ENCODE results near the gene TFPI2. TPM values are rescaled to one million over a fixed set of nuclear protein-coding genes. Genes with fewer than 3 reads are reported as not detected.

The TFPI2 gene
- total RNA-seq, 1 experiment from 2014 or later = 4.4 TPM

GRCh38 chr7:93866886-93867285, 23.7 kb downstream of the TFPI2 start:
- no peak overlapping the region for H3K14ac ChIP-seq (ENCODE audit: insufficient read depth, low read length)
- no peaks in the 10 kb centered on the region for H3K4me1 ChIP-seq (ENCODE audit: insufficient read depth, low read length)
- H2BK12ac ChIP-seq (ENCODE audit: insufficient read length, low read depth, low read length) = no peak overlapping the region
- H3K27ac ChIP-seq (ENCODE audit: insufficient read length, low read depth, low read length) = no peak overlapping the region
- no peaks in the 10 kb centered on the region for H3K27me3 ChIP-seq (ENCODE audit: insufficient read depth, low read length)
- no peak overlapping the region for H3K18ac ChIP-seq (ENCODE audit: insufficient read length, low read depth, low read length)
- no peak overlapping the region for H4K5ac ChIP-seq (ENCODE audit: insufficient read length, low read depth, low read length)
- H4K8ac ChIP-seq (replicated peaks; ENCODE audit: insufficient read length, low read depth, low read length) = no peak overlapping the region
- H4K20me1 ChIP-seq (ENCODE audit: control insufficient read depth, insufficient read depth, insufficient read length) = no peaks in the 10 kb centered on the region
- no peak overlapping the region for H2BK20ac ChIP-seq (ENCODE audit: low read depth, low read length, poor library complexity, severe bottlenecking)
- H3K4ac ChIP-seq (ENCODE audit: low read depth, low read length) = no peak overlapping the region
- H3K9ac ChIP-seq (ENCODE audit: extremely low read depth, insufficient read length, low read length) = no peak overlapping the region
- Mint-ChIP-seq H3K4me3 (no peak overlapping the region), H3K27me3 (ENCODE audit: low read depth) (no peaks in the 10 kb centered on the region), H3K4me1 (no peaks in the 10 kb centered on the region; a peak in 1 of 4 replicates), H3K36me3 (ENCODE audit: insufficient read depth in 1 of 3, low read depth in 3 of 3) (no peaks in the 10 kb centered on the region; a peak in 1 of 7 replicates), H3K27ac (no peak overlapping the region), H3K9me3 (no peaks in the 10 kb centered on the region)
- no peaks in the 10 kb centered on the region for H3K23me2 ChIP-seq (ENCODE audit: insufficient read length, low read depth, low read length, poor library complexity, severe bottlenecking)
- no peak for TF ChIP-seq CTCF (conservative IDR thresholded peaks at IDR 0.05)
- no peak overlapping the region for H4K91ac ChIP-seq (ENCODE audit: insufficient read length, low read depth, low read length)
- H3K56ac ChIP-seq (ENCODE audit: insufficient read length, low read depth, low read length) = no peak overlapping the region
- H3K4me2 ChIP-seq (ENCODE audit: insufficient read depth, insufficient read length, low read length) = no peak overlapping the region
- H2BK5ac ChIP-seq (ENCODE audit: insufficient read length, low read length) = no peak overlapping the region
- no peak overlapping the region for H3T11ph ChIP-seq (ENCODE audit: low read length)
- H3K9me3 ChIP-seq (ENCODE audit: control insufficient read depth, low read depth, low read length) = no peaks in the 10 kb centered on the region
- no peak overlapping the region for H2AK5ac ChIP-seq (ENCODE audit: insufficient read length, low read length)
- H3K79me2 ChIP-seq (ENCODE audit: insufficient read depth, low read length) = no peaks in the 10 kb centered on the region
- no peak overlapping the region for H3K23ac ChIP-seq (ENCODE audit: insufficient read length, low read depth, low read length)
- H3K79me1 ChIP-seq (ENCODE audit: insufficient read depth, low read depth, low read length, poor library complexity, severe bottlenecking) = no peaks in the 10 kb centered on the region
- no peak overlapping the region for H2AFZ ChIP-seq (ENCODE audit: low read length)
- DNase-seq = no peak
- WGBS (ENCODE audit: extremely low coverage, insufficient read length, low lambda C conversion rate) = no CpG with 5 or more reads among the region's 3 CpGs
- H2BK120ac ChIP-seq (ENCODE audit: low read depth, low read length, poor library complexity, severe bottlenecking) = no peak overlapping the region
- no peak overlapping the region for H2BK15ac ChIP-seq (ENCODE audit: low read depth, low read length)
